Measurements from ENCODE around the gene MRPS22.
"Not testable (repeated sequence)": the region's sequence is repeated elsewhere in the genome, so short reads cannot be mapped to it uniquely, and the experiment has no call there.

MRPS22 gene

GRCh38 chr3:139401155-139401554, 57.3 kb downstream of the MRPS22 start:
- DNase-seq, result not testable (repeated sequence)

All from NCI-H2171 treated with DMSO at 0.1 percent for 48 hours (cell line).